GM23338 (cell line): ENCODE data around the gene DOCK11. TPM values are rescaled to one million over a fixed set of nuclear protein-coding genes. Genes with fewer than 3 reads are reported as not detected.

Experiments used
- ATAC-seq: fragments of 200-7000 bp; cut with Tn5 transposase; 3 replicates; pipeline ENCODE4 v1.9.1; 2020
- DNase-seq: peaks from one replicate; pipeline ENCODE4 v3.0.0-alpha.2; 2015; ENCODE audit warnings: low spot score
- H2AFZ ChIP-seq: fragments of 200-600 bp; sonication (generic); 2 replicates; pipeline ENCODE4 v1.8.0; 2016; ENCODE audit warnings: antibody characterized with exemption, mild to moderate bottlenecking, moderate library complexity
- H3F3A ChIP-seq: fragments of 200-600 bp; sonication (generic); replicated peaks from 2 replicates; pipeline ENCODE4 v1.8.0; 2017; ENCODE audit warnings: antibody characterized with exemption, mixed run types, low read depth
- H3K27ac ChIP-seq: fragments of 200-600 bp; sonication (generic); 2 replicates; pipeline ENCODE4 v1.6.1; 2016; ENCODE audit warnings: low read depth
- H3K27me3 ChIP-seq: fragments of 200-600 bp; sonication (generic); 2 replicates; pipeline ENCODE4 v1.8.0; 2016; ENCODE audit warnings: mild to moderate bottlenecking, mixed run types, moderate library complexity; ENCODE audit not compliant: insufficient read depth
- H3K36me3 ChIP-seq: fragments of 200-600 bp; sonication (generic); 2 replicates; pipeline ENCODE4 v1.8.0; 2016; ENCODE audit warnings: mild to moderate bottlenecking; ENCODE audit not compliant: insufficient read depth
- H3K4me1 ChIP-seq: fragments of 200-600 bp; sonication (generic); 2 replicates; pipeline ENCODE4 v1.8.0; 2016; ENCODE audit warnings: mild to moderate bottlenecking, moderate library complexity; ENCODE audit not compliant: insufficient read depth
- H3K4me2 ChIP-seq: fragments of 200-600 bp; sonication (generic); 2 replicates; pipeline ENCODE4 v1.7.1; 2017; ENCODE audit warnings: mixed run types
- H3K4me3 ChIP-seq: fragments of 200-600 bp; sonication (generic); 2 replicates; pipeline ENCODE4 v1.6.1; 2016; ENCODE audit warnings: mixed run types
- H3K79me2 ChIP-seq: fragments of 200-600 bp; sonication (generic); replicated peaks from 2 replicates; pipeline ENCODE4 v1.8.0; 2017; ENCODE audit warnings: mild to moderate bottlenecking; ENCODE audit not compliant: insufficient read depth
- H3K9me2 ChIP-seq: fragments of 200-600 bp; sonication (generic); 2 replicates; pipeline ENCODE4 v1.8.0; 2017; ENCODE audit not compliant: insufficient read depth
- H4K20me1 ChIP-seq: fragments of 200-600 bp; sonication (generic); replicated peaks from 2 replicates; pipeline ENCODE4 v1.8.0; 2017; ENCODE audit warnings: mild to moderate bottlenecking; ENCODE audit not compliant: insufficient read depth
- H3K27ac Mint-ChIP-seq: 2 replicates; pipeline ENCODE4 v1.8.0; 2020; ENCODE audit warnings: inconsistent platforms, mild to moderate bottlenecking, moderate library complexity, mixed read lengths
- H3K27me3 Mint-ChIP-seq: 3 replicates; pipeline ENCODE4 v1.8.0; 2022; ENCODE audit warnings: low read depth, mild to moderate bottlenecking, moderate library complexity, mixed read lengths, inconsistent platforms; ENCODE audit not compliant: insufficient read depth, poor library complexity
- H3K36me3 Mint-ChIP-seq: 3 replicates; pipeline ENCODE4 v1.8.0; 2021; ENCODE audit warnings: low read depth, mild to moderate bottlenecking, inconsistent platforms, moderate library complexity, mixed read lengths
- H3K4me1 Mint-ChIP-seq: 3 replicates; pipeline ENCODE4 v1.8.0; 2020; ENCODE audit warnings: mild to moderate bottlenecking, inconsistent platforms, mixed read lengths
- H3K4me3 Mint-ChIP-seq: 3 replicates; pipeline ENCODE4 v1.8.0; 2021; ENCODE audit warnings: moderate library complexity, mild to moderate bottlenecking, inconsistent platforms, mixed read lengths
- H3K9me3 Mint-ChIP-seq: 3 replicates; pipeline ENCODE4 v1.8.0; 2020; ENCODE audit warnings: moderate library complexity, mild to moderate bottlenecking, inconsistent platforms, mixed read lengths
- CREB1 ChIP-seq: fragments of 250-450 bp; sonication (Bioruptor Pico); IDR thresholded peaks from 2 replicates; pipeline ENCODE4 v1.5.0; 2020; ENCODE audit warnings: low read depth, mild to moderate bottlenecking, moderate library complexity
- CTCF ChIP-seq, 2 experiments: fragments of 200-600 bp in 1 of 2; sonication (generic) in 1 of 2; conservative IDR thresholded peaks; 2 replicates each; pipeline versions ENCODE4 v1.5.1 to v1.6.1; 2016 to 2017; ENCODE audit warnings: antibody characterized with exemption in 2 of 2, low read depth in 2 of 2, mild to moderate bottlenecking in 2 of 2, moderate library complexity in 1 of 2
- EZH2 ChIP-seq: fragments of 200-600 bp; sonication (generic); IDR thresholded peaks from one replicate; pipeline ENCODE4 v1.8.0; 2017; ENCODE audit warnings: antibody characterized with exemption, mild to moderate bottlenecking, low read depth; ENCODE audit not compliant: unreplicated experiment
- NANOG ChIP-seq: IDR thresholded peaks from 2 replicates; pipeline ENCODE4 v1.6.1; 2016; ENCODE audit warnings: antibody characterized with exemption, borderline replicate concordance
- POLR2AphosphoS5 ChIP-seq: IDR thresholded peaks from 2 replicates; pipeline ENCODE4 v1.6.1; 2016; ENCODE audit warnings: antibody characterized with exemption, low read depth
- REST ChIP-seq: IDR thresholded peaks from one replicate; pipeline ENCODE4 v1.6.1; 2018; ENCODE audit warnings: antibody characterized with exemption; ENCODE audit not compliant: unreplicated experiment
- STAT1 ChIP-seq: IDR thresholded peaks from one replicate; pipeline ENCODE4 v1.6.1; 2016; ENCODE audit warnings: antibody characterized with exemption; ENCODE audit not compliant: unreplicated experiment
- ZNF331 ChIP-seq: fragments of 250-450 bp; sonication (Bioruptor Pico); IDR thresholded peaks from 2 replicates; pipeline ENCODE4 v1.5.0; 2020; ENCODE audit warnings: low read depth, mild to moderate bottlenecking, moderate library complexity
- ZNF462 ChIP-seq: fragments of 250-450 bp; sonication (Bioruptor Pico); IDR thresholded peaks from 2 replicates; pipeline ENCODE4 v1.5.0; 2020; ENCODE audit warnings: mild to moderate bottlenecking, moderate library complexity
- polyA plus RNA-seq: library from polyadenylated mRNA; unstranded; fragments of >200 nt; fragmentation: Nextera tagmentation; extraction: Ambion mirVana; gene quantifications from 2 replicates; pipeline ENCODE4 v1.2.1, GENCODE V29; 2016
- total RNA-seq: library from RNA; depleted of rRNA; stranded (reverse); fragments of >200 nt; shearing (Covaris generic); gene quantifications from 2 replicates; pipeline ENCODE4 v1.2.3, GENCODE V29; 2014

The DOCK11 gene
- total and polyA plus RNA-seq, 2 experiments from 2014 or later, result 6.0 to 12.3 TPM

- no peak overlapping the region for H3K4me3 ChIP-seq
- H3K27ac ChIP-seq, result no peak overlapping the region
- H3K36me3 Mint-ChIP-seq, result no peaks in the 10 kb centered on the region
- ATAC-seq, result no peak
- H3K4me1 Mint-ChIP-seq, result no peaks in the 10 kb centered on the region
- no peak overlapping the region for H3K4me3 Mint-ChIP-seq
- no peaks in the 10 kb centered on the region for H4K20me1 ChIP-seq
- no peaks in the 10 kb centered on the region for H3K9me3 Mint-ChIP-seq
- no peak overlapping the region for H3K4me2 ChIP-seq
- no peak overlapping the region for H2AFZ ChIP-seq
- DNase-seq, result no peak
- H3K9me2 ChIP-seq, result no peaks in the 10 kb centered on the region
- H3F3A ChIP-seq, result no peaks in the 10 kb centered on the region
- no peaks in the 10 kb centered on the region for H3K79me2 ChIP-seq
- no peaks in the 10 kb centered on the region for H3K4me1 ChIP-seq
- H3K27ac Mint-ChIP-seq, result no peak overlapping the region
- TF ChIP-seq EZH2, result no peak
- no peak for TF ChIP-seq ZNF331 (CRISPR knock-in tag)
- TF ChIP-seq NANOG, result no peak
- TF ChIP-seq CREB1 (CRISPR knock-in tag), result no peak
- TF ChIP-seq REST, result no peak
- TF ChIP-seq CTCF (conservative IDR thresholded peaks at IDR 0.05; ENCODE audit: low read depth in 2 of 2), result no peak
- TF ChIP-seq STAT1, result no peak
- no peak for TF ChIP-seq POLR2AphosphoS5
- no peak for TF ChIP-seq ZNF462 (CRISPR knock-in tag)
- H3K36me3 ChIP-seq, result no peaks in the 10 kb centered on the region
- no peaks in the 10 kb centered on the region for H3K27me3 ChIP-seq
- H3K27me3 Mint-ChIP-seq, result no peaks in the 10 kb centered on the region
Observed at GRCh38 chrX:118474586-118474985, 21.0 kb upstream of the DOCK11 start.
